DND-41 (cell line): ENCODE results near the gene MICAL3.
"Not testable (repeated sequence)": the region's sequence is repeated elsewhere in the genome, so short reads cannot be mapped to it uniquely, and the experiment has no call there.

Experiments used
- ATAC-seq: fragments of 200-7000 bp; cut with Tn5 transposase; 3 replicates; pipeline ENCODE4 v1.9.1; 2021; ENCODE audit warnings: low read depth; ENCODE audit not compliant: insufficient read depth
- DNase-seq: peaks from one replicate; pipeline ENCODE4 v3.0.0-alpha.2; 2020
- H2AFZ ChIP-seq: 2 replicates; pipeline ENCODE4 v1.6.0; 2012; ENCODE audit warnings: low read depth, low read length
- H3K27ac ChIP-seq: 2 replicates; pipeline ENCODE4 v1.5.1; 2012; ENCODE audit warnings: low read length, inconsistent platforms
- H3K27me3 ChIP-seq: fragments of 200-600 bp; sonication (generic); 2 replicates; pipeline ENCODE4 v1.6.0; 2012; ENCODE audit warnings: low read length, mild to moderate bottlenecking, inconsistent platforms; ENCODE audit not compliant: insufficient read depth, poor library complexity
- H3K36me3 ChIP-seq: 2 replicates; pipeline ENCODE4 v1.5.1; 2012; ENCODE audit warnings: low read length, inconsistent platforms; ENCODE audit not compliant: insufficient read depth
- H3K4me1 ChIP-seq: 2 replicates; pipeline ENCODE4 v1.5.1; 2012; ENCODE audit warnings: mild to moderate bottlenecking, low read length; ENCODE audit not compliant: insufficient read depth
- H3K4me2 ChIP-seq: 2 replicates; pipeline ENCODE4 v1.6.0; 2012; ENCODE audit warnings: mild to moderate bottlenecking, moderate library complexity, low read length, inconsistent platforms; ENCODE audit not compliant: insufficient read depth
- H3K4me3 ChIP-seq, 2 experiments: fragments of 200-600 bp in 1 of 2; shearing (Covaris generic) in 1 of 2; 2 replicates each; pipeline ENCODE4 v1.5.1; 2012 to 2016; ENCODE audit warnings: inconsistent platforms in 2 of 2, low read length in 2 of 2, mild to moderate bottlenecking in 2 of 2, low read depth in 1 of 2, moderate library complexity in 1 of 2
- H3K79me2 ChIP-seq: 2 replicates; pipeline ENCODE4 v1.6.0; 2012; ENCODE audit warnings: low read length, inconsistent platforms; ENCODE audit not compliant: insufficient read depth
- H3K9ac ChIP-seq: 2 replicates; pipeline ENCODE4 v1.6.0; 2012; ENCODE audit warnings: low read depth, mild to moderate bottlenecking, inconsistent platforms, low read length, moderate library complexity
- H3K9me3 ChIP-seq: 2 replicates; pipeline ENCODE4 v1.5.1; 2012; ENCODE audit warnings: low read length, moderate library complexity, mild to moderate bottlenecking, inconsistent platforms; ENCODE audit not compliant: insufficient read depth, severe bottlenecking
- H4K20me1 ChIP-seq: 2 replicates; pipeline ENCODE4 v1.6.0; 2012; ENCODE audit warnings: low read length; ENCODE audit not compliant: insufficient read depth
- CTCF ChIP-seq: IDR thresholded peaks from 2 replicates; pipeline ENCODE4 v1.5.1; 2012; ENCODE audit warnings: borderline replicate concordance, low read length, moderate library complexity, mild to moderate bottlenecking; ENCODE audit not compliant: poor library complexity, severe bottlenecking; ENCODE audit errors: extremely low read depth
- EZH2 ChIP-seq: IDR thresholded peaks from 3 replicates; pipeline ENCODE4 v1.6.1; 2012; ENCODE audit warnings: borderline replicate concordance, low read depth, mild to moderate bottlenecking, moderate library complexity, low read length, inconsistent platforms; ENCODE audit not compliant: severe bottlenecking

Gene MICAL3

GRCh38 chr22:17939011-17939410 lies 85.3 kb downstream of the MICAL3 start:
- Histone ChIP-seq H4K20me1 (peaks cover 48% of the 10 kb centered on the region), H3K79me2 (peaks cover 44% of the 10 kb centered on the region), H2AFZ (no peak overlapping the region)

GRCh38 chr22:17938484-17938924 lies 85.9 kb downstream of the MICAL3 start:
- Histone ChIP-seq H3K27me3 (no peaks in the 10 kb centered on the region), H2AFZ (no peak overlapping the region), H3K79me2 (peaks cover 40% of the 10 kb centered on the region), H3K4me1 (no peaks in the 10 kb centered on the region), H3K36me3 (no peaks in the 10 kb centered on the region), H3K9me3 (no peaks in the 10 kb centered on the region), H3K27ac (no peak overlapping the region), H3K4me3 (no peak overlapping the region), H4K20me1 (peaks cover 43% of the 10 kb centered on the region), H3K4me2 (no peak overlapping the region), H3K9ac (no peak overlapping the region)
- DNase-seq (no peak), ATAC-seq (no peak)
- TF ChIP-seq CTCF (no peak), EZH2 (no peak)

More at GRCh38 chr22:17939011-17939410, 85.3 kb downstream of the MICAL3 start:
- no peak for TF ChIP-seq EZH2
- TF ChIP-seq CTCF, result no peak
- Histone ChIP-seq H3K27ac (no peak overlapping the region), H3K4me3 (no peak overlapping the region), H3K27me3 (no peaks in the 10 kb centered on the region), H3K4me1 (no peaks in the 10 kb centered on the region), H3K9me3 (no peaks in the 10 kb centered on the region), H3K4me2 (no peak overlapping the region), H3K9ac (no peak overlapping the region), H3K36me3 (no peaks in the 10 kb centered on the region)
- no peak for DNase-seq
- no peak for ATAC-seq

- not testable (repeated sequence) for H3K27me3 ChIP-seq, H3K27ac ChIP-seq, H3K36me3 ChIP-seq, H3K9ac ChIP-seq, H3K4me3 ChIP-seq, DNase-seq, H2AFZ ChIP-seq, H3K4me1 ChIP-seq, H3K4me2 ChIP-seq, ATAC-seq, H3K9me3 ChIP-seq
- Histone ChIP-seq H4K20me1 (peaks cover 26% of the 10 kb centered on the region), H3K79me2 (peaks cover 34% of the 10 kb centered on the region)
Observed at GRCh38 chr22:17932457-17932856, 91.9 kb downstream of the MICAL3 start.

GRCh38 chr22:17931400-17931825 lies 92.9 kb downstream of the MICAL3 start:
- Histone ChIP-seq H3K4me3 (no peak overlapping the region), H3K4me1 (no peaks in the 10 kb centered on the region), H3K27me3 (no peaks in the 10 kb centered on the region), H3K4me2 (no peak overlapping the region), H3K9me3 (no peaks in the 10 kb centered on the region), H3K36me3 (no peaks in the 10 kb centered on the region), H2AFZ (no peak overlapping the region), H3K79me2 (peaks cover 42% of the 10 kb centered on the region), H3K9ac (no peak overlapping the region), H3K27ac (no peak overlapping the region), H4K20me1 (peaks cover 34% of the 10 kb centered on the region)
- no peak for DNase-seq
- no peak for ATAC-seq
- TF ChIP-seq CTCF (no peak), EZH2 (no peak)
